MM.1S (cell line): ENCODE data around the gene CEBPZOS.
A peak's percentile ranks its signal among the peaks of the same experiment; 100 is the strongest.

Experiments
- DNase-seq: peaks from one replicate; pipeline ENCODE4 v3.0.0-alpha.2; 2015
- H2AFZ ChIP-seq: fragments of 300-600 bp; sonication (generic); 2 replicates; pipeline ENCODE4 v1.6.0; 2016; ENCODE audit warnings: antibody characterized with exemption, low read length
- H3F3A ChIP-seq: fragments of 300-600 bp; sonication (generic); 2 replicates; pipeline ENCODE4 v1.6.1; 2016; ENCODE audit warnings: mild to moderate bottlenecking, antibody characterized with exemption, low read length, moderate library complexity, mixed read lengths; ENCODE audit not compliant: insufficient read depth
- H3K27ac ChIP-seq: fragments of 300-600 bp; sonication (generic); 2 replicates; pipeline ENCODE4 v1.5.1; 2016; ENCODE audit warnings: mild to moderate bottlenecking, low read length
- H3K27me3 ChIP-seq: fragments of 300-600 bp; sonication (generic); replicated peaks from 2 replicates; pipeline ENCODE4 v1.6.0; 2016; ENCODE audit warnings: low read length; ENCODE audit not compliant: insufficient read depth
- H3K36me3 ChIP-seq: fragments of 300-600 bp; sonication (generic); replicated peaks from 2 replicates; pipeline ENCODE4 v1.6.1; 2016; ENCODE audit warnings: mild to moderate bottlenecking, low read length, mixed read lengths; ENCODE audit not compliant: insufficient read depth
- H3K4me1 ChIP-seq: fragments of 300-600 bp; sonication (generic); 2 replicates; pipeline ENCODE4 v1.6.1; 2016; ENCODE audit warnings: low read length, mixed read lengths
- H3K4me2 ChIP-seq: fragments of 300-600 bp; sonication (generic); 2 replicates; pipeline ENCODE4 v1.6.0; 2016; ENCODE audit warnings: low read depth, low read length
- H3K4me3 ChIP-seq: fragments of 300-600 bp; sonication (generic); 2 replicates; pipeline ENCODE4 v1.5.1; 2016; ENCODE audit warnings: low read length, mixed read lengths
- H3K79me2 ChIP-seq: fragments of 300-600 bp; sonication (generic); 2 replicates; pipeline ENCODE4 v1.6.1; 2016; ENCODE audit warnings: mixed run types, low read length, mixed read lengths
- H3K9ac ChIP-seq: fragments of 300-600 bp; sonication (generic); 2 replicates; pipeline ENCODE4 v1.6.1; 2016; ENCODE audit warnings: low read length, mixed read lengths
- H3K9me2 ChIP-seq: fragments of 300-600 bp; sonication (generic); replicated peaks from 2 replicates; pipeline ENCODE4 v1.6.1; 2016; ENCODE audit warnings: mild to moderate bottlenecking, low read length, mixed read lengths; ENCODE audit not compliant: insufficient read depth
- H3K9me3 ChIP-seq: fragments of 300-600 bp; sonication (generic); replicated peaks from 2 replicates; pipeline ENCODE4 v1.6.1; 2016; ENCODE audit warnings: mild to moderate bottlenecking, low read length, mixed read lengths; ENCODE audit not compliant: insufficient read depth
- H4K20me1 ChIP-seq: fragments of 300-600 bp; sonication (generic); 2 replicates; pipeline ENCODE4 v1.6.1; 2016; ENCODE audit warnings: mild to moderate bottlenecking, low read length, moderate library complexity, mixed read lengths; ENCODE audit not compliant: insufficient read depth
- CTCF ChIP-seq: fragments of 300-600 bp; sonication (generic); IDR thresholded peaks from 2 replicates; pipeline ENCODE4 v1.5.1; 2016; ENCODE audit warnings: antibody characterized with exemption, low read length, mixed read lengths
- EZH2 ChIP-seq: fragments of 300-600 bp; sonication (generic); optimal IDR thresholded peaks from 2 replicates; pipeline ENCODE3; 2017; ENCODE audit warnings: low read depth, mild to moderate bottlenecking, antibody characterized with exemption, low read length, mixed read lengths
- EZH2phosphoT487 ChIP-seq: fragments of 300-600 bp; sonication (generic); IDR thresholded peaks from 2 replicates; pipeline ENCODE4 v1.6.1; 2018; ENCODE audit warnings: antibody characterized with exemption, low read length

The CEBPZOS gene

DNA sequence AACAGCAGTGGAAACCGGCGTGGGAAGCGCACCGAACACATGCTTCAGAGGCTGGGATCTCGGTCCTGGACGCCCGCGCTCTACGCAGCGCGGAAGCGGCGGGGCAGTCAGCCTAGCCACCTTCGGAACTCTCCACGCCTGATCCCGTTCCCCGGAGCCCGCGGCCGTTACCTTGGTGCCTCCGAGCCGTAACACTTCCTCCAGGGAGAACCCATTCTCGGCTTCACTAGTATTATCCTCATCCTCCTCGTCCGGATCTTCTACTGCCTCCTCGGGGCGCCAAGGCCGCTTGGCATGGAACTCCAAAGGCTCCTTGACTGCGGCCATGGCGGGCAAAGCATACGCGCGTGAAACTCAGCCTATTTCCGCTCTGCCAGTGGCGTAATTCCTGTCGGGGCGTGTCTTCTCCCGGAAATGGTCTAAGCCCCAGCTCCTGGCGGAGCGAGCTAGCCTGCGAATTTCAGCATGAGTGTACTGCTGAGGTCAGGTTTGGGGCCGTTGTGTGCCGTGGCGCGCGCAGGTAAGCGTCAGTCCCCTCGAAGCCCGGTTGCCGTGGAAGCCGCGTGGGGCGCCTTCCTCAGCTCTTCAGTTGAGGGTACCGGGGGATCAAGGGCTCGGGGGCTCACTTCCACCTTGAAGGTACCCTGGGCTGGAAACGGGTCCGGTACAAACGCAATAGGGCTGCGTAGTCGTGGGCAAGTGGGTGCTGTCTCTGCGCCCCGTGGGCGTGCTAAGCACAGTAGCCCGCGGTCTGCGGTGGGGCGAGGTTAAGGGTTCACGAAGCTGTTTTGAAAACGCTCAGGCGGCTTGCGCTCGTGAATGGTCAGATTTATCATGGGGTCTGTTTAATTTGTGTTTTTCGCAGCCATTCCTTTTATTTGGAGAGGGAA, 35.2 kb downstream of the CEBPZOS start, which contains the start of the genes CEBPZ and NDUFAF7:
Gene CEBPZ (minus strand): TSS at position 356 of the 890 bp plus-strand sequence. CDS start 29 bp downstream, at position 327.
Gene NDUFAF7 (plus strand): TSS at position 418 of the 890 bp plus-strand sequence. CDS start 48 bp downstream, at position 466.
- H3K27ac ChIP-seq = peak within 1 kb of the TSS; percentile 85
- TF ChIP-seq EZH2 = no peak
- no peak for TF ChIP-seq EZH2phosphoT487
- TF ChIP-seq CTCF = no peak
- H3K9ac ChIP-seq = peak within 1 kb of the TSS; percentile 91
- H3K4me1 ChIP-seq = peaks cover 18% of the 10 kb centered on the region
- H3K9me2 ChIP-seq = no peaks in the 10 kb centered on the region
- 0 out of 2 replicates have a peak, but pooled peaks cover 3% of the 10 kb centered on the region for H4K20me1 ChIP-seq
- peak; percentile 95 for DNase-seq
- H3K9me3 ChIP-seq = no peaks in the 10 kb centered on the region
- peaks cover 18% of the 10 kb centered on the region for H3K36me3 ChIP-seq
- peak within 1 kb of the TSS; percentile 98 for H3K4me3 ChIP-seq
- 0 out of 2 replicates have a peak, but pooled peaks cover 10% of the 10 kb centered on the region for H3F3A ChIP-seq
- peak within 1 kb of the TSS; percentile 96 for H3K4me2 ChIP-seq
- H3K27me3 ChIP-seq = no peaks in the 10 kb centered on the region
- peaks cover 96% of the 10 kb centered on the region for H3K79me2 ChIP-seq
- peak within 1 kb of the TSS; percentile 96 for H2AFZ ChIP-seq

GRCh38 chr2:37232131-37232933, 36.0 kb downstream of the CEBPZOS start:
- TF ChIP-seq CTCF (no peak), EZH2phosphoT487 (no peak), EZH2 (no peak)
- peak overlapping the region; percentile 96 for H3K4me2 ChIP-seq
- H3K9me3 ChIP-seq = no peaks in the 10 kb centered on the region
- peak overlapping the region; percentile 85; the same call in 1 of the 2 replicates for H3K27ac ChIP-seq
- H3K9ac ChIP-seq = peak overlapping the region; percentile 91
- no peaks in the 10 kb centered on the region for H3K9me2 ChIP-seq
- peaks cover 15% of the 10 kb centered on the region for H3K4me1 ChIP-seq
- peak overlapping the region; percentile 96 for H2AFZ ChIP-seq
- peaks cover 11% of the 10 kb centered on the region for H3K36me3 ChIP-seq
- H3K27me3 ChIP-seq = no peaks in the 10 kb centered on the region
- H4K20me1 ChIP-seq = 0 out of 2 replicates have a peak, but pooled peaks cover 3% of the 10 kb centered on the region
- peaks cover 87% of the 10 kb centered on the region for H3K79me2 ChIP-seq
- 0 out of 2 replicates have a peak, but pooled peaks cover 10% of the 10 kb centered on the region for H3F3A ChIP-seq
- peak overlapping the region; percentile 98 for H3K4me3 ChIP-seq
- no peak for DNase-seq

DNA sequence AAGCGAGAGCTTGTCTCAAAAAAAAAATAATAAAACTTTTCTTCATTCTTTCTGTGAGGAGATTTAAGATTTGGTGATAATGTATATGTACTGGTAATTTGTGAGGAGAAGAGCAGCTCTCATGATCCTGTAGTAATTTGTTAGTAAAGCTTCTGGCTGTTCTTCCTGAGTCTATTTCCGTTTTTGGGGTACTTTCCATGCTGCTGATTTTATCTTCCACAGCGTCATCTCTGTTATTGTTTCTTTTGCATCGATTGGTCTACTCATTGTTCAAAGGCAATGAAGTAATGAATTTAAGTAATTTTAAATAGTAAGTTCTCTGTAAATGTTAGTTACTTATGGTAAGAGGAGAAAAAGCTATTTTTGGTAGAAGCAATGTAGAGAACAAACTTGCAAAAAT, 47.1 kb downstream of the CEBPZOS start:
- Histone ChIP-seq H4K20me1 (peaks cover 27% of the 10 kb centered on the region; the same call in 1 of the 2 replicates), H3K36me3 (peaks cover 8% of the 10 kb centered on the region; the same call in 1 of the 2 replicates), H3K9me2 (no peaks in the 10 kb centered on the region), H3K27ac (no peak overlapping the region), H3K79me2 (no peaks in the 10 kb centered on the region), H3F3A (peaks cover 55% of the 10 kb centered on the region), H2AFZ (no peak overlapping the region), H3K9me3 (no peaks in the 10 kb centered on the region), H3K9ac (no peak overlapping the region), H3K27me3 (no peaks in the 10 kb centered on the region), H3K4me2 (no peak overlapping the region), H3K4me3 (no peak overlapping the region), H3K4me1 (no peaks in the 10 kb centered on the region)
- no peak for DNase-seq
- no peak for TF ChIP-seq EZH2
- TF ChIP-seq EZH2phosphoT487 = no peak
- TF ChIP-seq CTCF = no peak
